HepG2 (cell line): Measurements from ENCODE around the gene IGFLR1. TPM values are rescaled to one million over a fixed set of nuclear protein-coding genes. Genes with fewer than 3 reads are reported as not detected.

ENCODE experiments used
- ADNP ChIP-seq: sonication (generic); formaldehyde crosslinking; IDR thresholded peaks from 2 replicates; pipeline ENCODE4 v1.4.0; 2020; ENCODE audit warnings: missing genetic modification reagents
- FOSL2 ChIP-seq: sonication (generic); formaldehyde crosslinking; IDR thresholded peaks from 2 replicates; pipeline ENCODE4 v1.4.0; 2020; ENCODE audit warnings: missing genetic modification reagents
- HHEX ChIP-seq: IDR thresholded peaks from 2 replicates; pipeline ENCODE4 v1.6.1; 2016; ENCODE audit warnings: control low read depth
- HIVEP1 ChIP-seq: sonication (generic); formaldehyde crosslinking; IDR thresholded peaks from 2 replicates; pipeline ENCODE4 v1.4.0; 2020; ENCODE audit warnings: mild to moderate bottlenecking, missing genetic modification reagents
- HNF4A ChIP-seq: sonication (generic); formaldehyde crosslinking; IDR thresholded peaks from 2 replicates; pipeline ENCODE4 v1.4.0; 2020; ENCODE audit warnings: missing genetic modification reagents
- JUND ChIP-seq: sonication (generic); formaldehyde crosslinking; IDR thresholded peaks from 2 replicates; pipeline ENCODE4 v1.8.0; 2022; ENCODE audit warnings: mild to moderate bottlenecking, missing genetic modification reagents
- MTF2 ChIP-seq: sonication (generic); formaldehyde crosslinking; IDR thresholded peaks from 2 replicates; pipeline ENCODE4 v1.5.0; 2020; ENCODE audit warnings: missing genetic modification reagents, borderline replicate concordance
- MZF1 ChIP-seq: sonication (generic); formaldehyde crosslinking; IDR thresholded peaks from 2 replicates; pipeline ENCODE4 v1.8.1; 2023; ENCODE audit warnings: mild to moderate bottlenecking, missing genetic modification reagents, borderline replicate concordance
- NR2F1 ChIP-seq, 2 experiments: fragments of 450-650 bp in 1 of 2; formaldehyde crosslinking in 1 of 2; IDR thresholded peaks; 2 replicates each; pipeline versions ENCODE4 v1.5.0 to v1.6.1; 2016 to 2020; ENCODE audit warnings: mild to moderate bottlenecking in 1 of 2, missing compliant biosample characterization in 1 of 2, missing genetic modification reagents in 1 of 2, moderate library complexity in 1 of 2
- RAD21 ChIP-seq: fragments of 450-650 bp; formaldehyde crosslinking; IDR thresholded peaks from 2 replicates; pipeline ENCODE4 v1.5.0; 2020; ENCODE audit warnings: mild to moderate bottlenecking
- RNF219 ChIP-seq: sonication (generic); formaldehyde crosslinking; IDR thresholded peaks from 2 replicates; pipeline ENCODE4 v1.5.0; 2020; ENCODE audit warnings: mild to moderate bottlenecking, missing genetic modification reagents
- SIN3A ChIP-seq: IDR thresholded peaks from 2 replicates; pipeline ENCODE4 v1.6.1; 2011; ENCODE audit warnings: low read depth, mild to moderate bottlenecking, control low read depth, low read length, borderline replicate concordance
- SMARCC2 ChIP-seq: fragments of 450-650 bp; IDR thresholded peaks from 2 replicates; pipeline ENCODE4 v1.6.1; 2017; ENCODE audit warnings: antibody characterized with exemption, mild to moderate bottlenecking
- STAT6 ChIP-seq: sonication (generic); formaldehyde crosslinking; IDR thresholded peaks from 2 replicates; pipeline ENCODE4 v1.4.0; 2020; ENCODE audit warnings: missing genetic modification reagents, mild to moderate bottlenecking, borderline replicate concordance
- TCF12 ChIP-seq, 2 experiments: fragments of 450-650 bp in 1 of 2; sonication (generic) in 1 of 2; formaldehyde crosslinking in 1 of 2; IDR thresholded peaks; 2 replicates each; pipeline versions ENCODE4 v1.6.1 to v1.8.0; 2017 to 2022; ENCODE audit warnings: antibody characterized with exemption in 1 of 2, mild to moderate bottlenecking in 1 of 2, missing genetic modification reagents in 1 of 2, moderate library complexity in 1 of 2
- ZBTB21 ChIP-seq: sonication (generic); formaldehyde crosslinking; IDR thresholded peaks from 2 replicates; pipeline ENCODE4 v1.4.0; 2020; ENCODE audit warnings: missing genetic modification reagents
- ZFP37 ChIP-seq: sonication (generic); formaldehyde crosslinking; IDR thresholded peaks from 2 replicates; pipeline ENCODE4 v1.4.0; 2020; ENCODE audit warnings: missing genetic modification reagents, borderline replicate concordance
- ZFX ChIP-seq: sonication (generic); formaldehyde crosslinking; IDR thresholded peaks from 2 replicates; pipeline ENCODE4 v1.4.0; 2020; ENCODE audit warnings: mild to moderate bottlenecking, low read depth, missing genetic modification reagents, moderate library complexity
- ZFYVE20 ChIP-seq: sonication (generic); formaldehyde crosslinking; IDR thresholded peaks from 2 replicates; pipeline ENCODE4 v1.8.0; 2023; ENCODE audit warnings: low read depth, mild to moderate bottlenecking, moderate library complexity, missing genetic modification reagents, borderline replicate concordance
- ZNF205 ChIP-seq: IDR thresholded peaks from 2 replicates; pipeline ENCODE4 v1.6.1; 2018; ENCODE audit warnings: missing biosample characterization, missing genetic modification reagents
- ZNF235 ChIP-seq: sonication (generic); formaldehyde crosslinking; IDR thresholded peaks from 2 replicates; pipeline ENCODE4 v1.8.1; 2023; ENCODE audit warnings: mild to moderate bottlenecking, missing genetic modification reagents, borderline replicate concordance
- ZNF33A ChIP-seq: sonication (generic); formaldehyde crosslinking; IDR thresholded peaks from 2 replicates; pipeline ENCODE4 v1.5.1; 2020; ENCODE audit warnings: missing genetic modification reagents, mild to moderate bottlenecking, moderate library complexity, borderline replicate concordance
- ZNF576 ChIP-seq: sonication (generic); formaldehyde crosslinking; IDR thresholded peaks from 2 replicates; pipeline ENCODE4 v1.4.0; 2020; ENCODE audit warnings: mild to moderate bottlenecking, missing genetic modification reagents
- ZNF7 ChIP-seq: IDR thresholded peaks from 2 replicates; pipeline ENCODE4 v1.6.1; 2016; ENCODE audit warnings: missing biosample characterization, missing genetic modification reagents
- polyA plus RNA-seq, 8 experiments: library from polyadenylated mRNA; depleted of rRNA in 3 of 8; stranded (reverse) in 7 of 8; unstranded in 1 of 8; fragments of >200 nt; fragmentation: Illumina TruSeq in 4 of 8; extraction: Trizol in 4 of 8; gene quantifications; 2 replicates each; pipeline versions ENCODE4 v1.2.1 to v1.2.3, GENCODE V29; 2011 to 2016; ENCODE audit warnings: low read depth in 4 of 8, missing spikeins in 1 of 8, mixed read lengths in 1 of 8; ENCODE audit not compliant: insufficient read depth in 1 of 8
- total RNA-seq, 5 experiments: library from RNA; depleted of rRNA; stranded (reverse); fragments of >200 nt; fragmentation: Illumina TruSeq; extraction: Trizol; gene quantifications; 2 replicates each; pipeline ENCODE4 v1.2.3, GENCODE V29; 2016; ENCODE audit warnings: low read depth in 1 of 5

IGFLR1 gene
- total and polyA plus RNA-seq, 2 of the 13 experiments (the other 11 are each of a cell fraction or from before 2014, with no cell fraction given) = 5.4 to 8.9 TPM

GRCh38 chr19:35740423-35741202 is 1.6 kb downstream of the IGFLR1 start (continued):
- peak; percentile 88; the same call in 1 of the 2 replicates for TF ChIP-seq SIN3A
- TF ChIP-seq ZNF235 (CRISPR knock-in tag) = no peak
- no peak for TF ChIP-seq MZF1 (CRISPR knock-in tag)
- no peak for TF ChIP-seq HHEX (CRISPR knock-in tag)
- peak; percentile 86 for TF ChIP-seq ZFX
- TF ChIP-seq ZNF205 (CRISPR knock-in tag) = no peak; the same call in none of the 2 replicates
- TF ChIP-seq ADNP = no peak
- no peak for TF ChIP-seq ZNF576 (CRISPR knock-in tag)
- TF ChIP-seq ZNF33A (CRISPR knock-in tag) = no peak
- no peak; the same call in 1 of the 2 replicates for TF ChIP-seq JUND
- TF ChIP-seq NR2F1 (CRISPR knock-in tag; IDR thresholded peaks at IDR 0.05) = no peak
- TF ChIP-seq ZFYVE20 (CRISPR knock-in tag) = no peak
- peak; percentile 36 for TF ChIP-seq FOSL2 (CRISPR knock-in tag)
- no peak for TF ChIP-seq ZBTB21
- TF ChIP-seq ZNF7 = no peak
- TF ChIP-seq SMARCC2 = no peak
- TF ChIP-seq RAD21 (CRISPR knock-in tag) = 0 out of 2 replicates have a peak, but pooled peaks have one; percentile 46
- TF ChIP-seq TCF12 (IDR thresholded peaks at IDR 0.05) = no peak
- no peak for TF ChIP-seq TCF12 (CRISPR knock-in tag; IDR thresholded peaks at IDR 0.05)
- TF ChIP-seq HIVEP1 = no peak
- TF ChIP-seq MTF2 (CRISPR knock-in tag) = no peak
- TF ChIP-seq STAT6 (CRISPR knock-in tag) = no peak
- no peak for TF ChIP-seq RNF219 (CRISPR knock-in tag)
- TF ChIP-seq ZFP37 (CRISPR knock-in tag) = no peak
- TF ChIP-seq HNF4A (CRISPR knock-in tag) = peak; percentile 47; the same call in 1 of the 2 replicates
